ENCODE measurements around the gene AP4B1.

- no peak for TF ChIP-seq SUZ12 (IDR thresholded peaks at IDR 0.05; ENCODE audit: extremely low read depth, insufficient read depth, insufficient read length)
- no peak for TF ChIP-seq ZNF274 (IDR thresholded peaks at IDR 0.05; ENCODE audit: low read depth, low read length)
- no peak for TF ChIP-seq YY1 (IDR thresholded peaks at IDR 0.05; ENCODE audit: insufficient read depth, insufficient read length)
Observed at GRCh38 chr1:113891631-113892220, 12.9 kb downstream of the AP4B1 start.
